ENCODE measurements around the gene CEP164.

DNA sequence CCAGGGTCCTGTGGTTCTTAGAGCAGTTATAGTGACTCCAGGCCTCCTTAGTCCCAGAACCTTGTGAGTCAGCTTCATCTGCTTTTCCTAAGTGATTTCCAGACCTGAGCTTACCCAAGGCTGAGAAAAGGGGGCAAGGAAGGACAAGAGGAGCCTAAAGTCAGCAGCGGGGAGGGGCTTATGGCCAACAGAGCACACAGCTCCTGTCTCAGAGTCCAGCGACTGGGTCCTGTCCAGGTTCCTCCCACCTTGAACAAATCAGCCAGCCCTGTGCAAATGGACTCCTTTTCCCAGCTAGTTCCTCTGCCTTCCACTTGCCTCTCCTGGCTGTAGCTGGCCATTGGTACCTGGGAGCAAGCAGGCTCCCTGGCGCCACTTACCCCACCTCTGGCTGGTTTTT is 22.5 kb upstream of the CEP164 start:
- no peak for TF ChIP-seq REST (tag by site-specific recombination; IDR thresholded peaks at IDR 0.05)
- no peak for TF ChIP-seq ZNF423 (tag by site-specific recombination; IDR thresholded peaks at IDR 0.05)
- no peak for TF ChIP-seq ZNF121 (tag by site-specific recombination; IDR thresholded peaks at IDR 0.05)
- TF ChIP-seq ZBTB7A (tag by site-specific recombination; IDR thresholded peaks at IDR 0.05; ENCODE audit: low read depth) = no peak
- TF ChIP-seq, protein P1, sequence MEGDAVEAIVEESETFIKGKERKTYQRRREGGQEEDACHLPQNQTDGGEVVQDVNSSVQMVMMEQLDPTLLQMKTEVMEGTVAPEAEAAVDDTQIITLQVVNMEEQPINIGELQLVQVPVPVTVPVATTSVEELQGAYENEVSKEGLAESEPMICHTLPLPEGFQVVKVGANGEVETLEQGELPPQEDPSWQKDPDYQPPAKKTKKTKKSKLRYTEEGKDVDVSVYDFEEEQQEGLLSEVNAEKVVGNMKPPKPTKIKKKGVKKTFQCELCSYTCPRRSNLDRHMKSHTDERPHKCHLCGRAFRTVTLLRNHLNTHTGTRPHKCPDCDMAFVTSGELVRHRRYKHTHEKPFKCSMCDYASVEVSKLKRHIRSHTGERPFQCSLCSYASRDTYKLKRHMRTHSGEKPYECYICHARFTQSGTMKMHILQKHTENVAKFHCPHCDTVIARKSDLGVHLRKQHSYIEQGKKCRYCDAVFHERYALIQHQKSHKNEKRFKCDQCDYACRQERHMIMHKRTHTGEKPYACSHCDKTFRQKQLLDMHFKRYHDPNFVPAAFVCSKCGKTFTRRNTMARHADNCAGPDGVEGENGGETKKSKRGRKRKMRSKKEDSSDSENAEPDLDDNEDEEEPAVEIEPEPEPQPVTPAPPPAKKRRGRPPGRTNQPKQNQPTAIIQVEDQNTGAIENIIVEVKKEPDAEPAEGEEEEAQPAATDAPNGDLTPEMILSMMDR (tag by site-specific recombination; IDR thresholded peaks at IDR 0.05) = no peak
- TF ChIP-seq GFI1B (tag by site-specific recombination; IDR thresholded peaks at IDR 0.05) = no peak
- TF ChIP-seq ZNF311 (tag by site-specific recombination; IDR thresholded peaks at IDR 0.05; ENCODE audit: borderline replicate concordance) = no peak
- TF ChIP-seq ZBTB26 (tag by site-specific recombination; optimal IDR thresholded peaks at IDR 0.05) = no peak
- TF ChIP-seq PBX3 (CRISPR knock-in tag; IDR thresholded peaks at IDR 0.05) = no peak

All from HEK293 (cell line).